Fibroblast of lung (primary cell): Measurements from ENCODE around the gene SEC11A. TPM values are rescaled to one million over a fixed set of nuclear protein-coding genes. Genes with fewer than 3 reads are reported as not detected.

ENCODE experiments used
- DNase-seq, 2 donors: peaks; one replicate each; pipeline versions ENCODE4 v3.0.0 to v3.0.0-alpha.2; 2010; ENCODE audit warnings: low read depth in 2 of 2
- H2AFZ ChIP-seq: 2 replicates; pipeline ENCODE4 v1.5.1; 2012; ENCODE audit warnings: low read length, control low read depth, inconsistent platforms
- H3K27ac ChIP-seq: 2 replicates; pipeline ENCODE4 v1.5.1; 2011; ENCODE audit warnings: low read length, control low read depth; ENCODE audit not compliant: insufficient read depth
- H3K27me3 ChIP-seq: 2 replicates; pipeline ENCODE4 v1.5.1; 2011; ENCODE audit warnings: mild to moderate bottlenecking, low read length; ENCODE audit not compliant: control insufficient read depth, insufficient read depth
- H3K36me3 ChIP-seq: 2 replicates; pipeline ENCODE4 v1.5.1; 2011; ENCODE audit warnings: low read length; ENCODE audit not compliant: control insufficient read depth, insufficient read depth
- H3K4me1 ChIP-seq: 2 replicates; pipeline ENCODE4 v1.5.1; 2011; ENCODE audit warnings: low read length; ENCODE audit not compliant: control insufficient read depth, insufficient read depth; ENCODE audit errors: extremely low read depth
- H3K4me2 ChIP-seq: 2 replicates; pipeline ENCODE4 v1.5.1; 2011; ENCODE audit warnings: low read length, control low read depth; ENCODE audit not compliant: insufficient read depth; ENCODE audit errors: extremely low read depth
- H3K4me3 ChIP-seq, 4 experiments: fragments of 200-600 bp in 1 of 4; sonication (generic) in 1 of 4; replicated peaks in 1 of 4; 2 replicates each; pipeline ENCODE4 v1.5.1; 2011 to 2016; ENCODE audit warnings: low read length in 4 of 4, low read depth in 3 of 4, mild to moderate bottlenecking in 3 of 4, control low read depth in 2 of 4, inconsistent platforms in 1 of 4, mixed read lengths in 1 of 4; ENCODE audit not compliant: insufficient read depth in 1 of 4; ENCODE audit errors: control extremely low read depth in 1 of 4
- H3K79me2 ChIP-seq: 2 replicates; pipeline ENCODE4 v1.5.1; 2012; ENCODE audit warnings: mild to moderate bottlenecking, low read length, inconsistent platforms; ENCODE audit not compliant: control insufficient read depth, insufficient read depth
- H3K9ac ChIP-seq: 2 replicates; pipeline ENCODE4 v1.5.1; 2011; ENCODE audit warnings: mild to moderate bottlenecking, low read length, control low read depth; ENCODE audit not compliant: insufficient read depth
- H3K9me3 ChIP-seq: 2 replicates; pipeline ENCODE4 v1.5.1; 2012; ENCODE audit warnings: low read depth, low read length; ENCODE audit not compliant: control insufficient read depth, insufficient read depth
- H4K20me1 ChIP-seq: 2 replicates; pipeline ENCODE4 v1.5.1; 2011; ENCODE audit warnings: low read length; ENCODE audit not compliant: control insufficient read depth, insufficient read depth; ENCODE audit errors: extremely low read depth
- CTCF ChIP-seq, 2 donors: IDR thresholded peaks in 1 of 2; conservative IDR thresholded peaks in 1 of 2; 1 replicate in 1 of 2; 2 replicates in 1 of 2; pipeline ENCODE4 v1.5.1; 2011 to 2012; ENCODE audit warnings: low read length in 2 of 2, control low read depth in 1 of 2, inconsistent platforms in 1 of 2, low read depth in 1 of 2, mild to moderate bottlenecking in 1 of 2
- EZH2 ChIP-seq: IDR thresholded peaks from 2 replicates; pipeline ENCODE4 v1.5.1; 2012; ENCODE audit warnings: low read length, control low read depth, mild to moderate bottlenecking; ENCODE audit errors: missing control alignments
- polyA plus RNA-seq, 2 donors: library from polyadenylated mRNA; depleted of rRNA in 1 of 2; stranded (reverse) in 1 of 2; unstranded in 1 of 2; fragments of >200 nt; gene quantifications; 2 replicates each; pipeline ENCODE4 v1.2.1, GENCODE V29; 2011 to 2012; ENCODE audit warnings: missing spikeins in 1 of 2
- total RNA-seq: library from RNA; depleted of rRNA; stranded (reverse); fragments of >200 nt; gene quantifications from 2 replicates; pipeline ENCODE4 v1.2.1, GENCODE V29; 2014

Gene SEC11A
- total and polyA plus RNA-seq, 2 donors (not counting 1 experiment from before 2014, with no cell fraction given): 243 to 263 TPM

GRCh38 chr15:84747416-84748273 lies 31.7 kb upstream of the SEC11A start:
- Histone ChIP-seq H3K27ac (peak overlapping the region; percentile 92), H3K4me2 (peak overlapping the region; percentile 97), H3K36me3 (no peaks in the 10 kb centered on the region), H3K4me1 (peaks cover 4% of the 10 kb centered on the region), H3K79me2 (peaks cover 39% of the 10 kb centered on the region), H3K4me3 (peak overlapping the region; percentile 67 to 78 (median 72)), H3K9me3 (no peaks in the 10 kb centered on the region), H3K27me3 (no peaks in the 10 kb centered on the region), H4K20me1 (no peaks in the 10 kb centered on the region), H3K9ac (peak overlapping the region; percentile 88), H2AFZ (peak overlapping the region; percentile 87)
- peak; percentile 58 to 71 for DNase-seq
- no peak for TF ChIP-seq EZH2
- no peak for TF ChIP-seq CTCF (conservative IDR thresholded peaks at IDR 0.05 in 1 of 2, IDR thresholded peaks at IDR 0.05 in 1 of 2; ENCODE audit: low read depth in 1 of 2, low read length in 2 of 2)

- no peak overlapping the region for H3K9ac ChIP-seq
- H3K9me3 ChIP-seq: no peaks in the 10 kb centered on the region
- no peaks in the 10 kb centered on the region for H3K36me3 ChIP-seq
- H3K4me2 ChIP-seq: no peak overlapping the region
- H3K27me3 ChIP-seq: no peaks in the 10 kb centered on the region
- H3K4me1 ChIP-seq: no peaks in the 10 kb centered on the region
- H2AFZ ChIP-seq: no peak overlapping the region
- no peak for TF ChIP-seq EZH2
- no peak for TF ChIP-seq CTCF (conservative IDR thresholded peaks at IDR 0.05 in 1 of 2, IDR thresholded peaks at IDR 0.05 in 1 of 2; ENCODE audit: low read depth in 1 of 2, low read length in 2 of 2)
- no peaks in the 10 kb centered on the region for H3K79me2 ChIP-seq
- H3K27ac ChIP-seq: no peak overlapping the region
- no peaks in the 10 kb centered on the region for H4K20me1 ChIP-seq
- no peak overlapping the region for H3K4me3 ChIP-seq
- no peak for DNase-seq
Observed at GRCh38 chr15:84741121-84741520, 25.2 kb upstream of the SEC11A start.

- Histone ChIP-seq H3K4me1 (no peaks in the 10 kb centered on the region), H3K9me3 (no peaks in the 10 kb centered on the region), H4K20me1 (no peaks in the 10 kb centered on the region), H3K4me2 (no peak overlapping the region), H3K27me3 (no peaks in the 10 kb centered on the region), H3K9ac (no peak overlapping the region), H3K36me3 (no peaks in the 10 kb centered on the region), H3K4me3 (no peak overlapping the region), H3K79me2 (no peaks in the 10 kb centered on the region), H2AFZ (no peak overlapping the region), H3K27ac (no peak overlapping the region)
- no peak for TF ChIP-seq CTCF (conservative IDR thresholded peaks at IDR 0.05 in 1 of 2, IDR thresholded peaks at IDR 0.05 in 1 of 2; ENCODE audit: low read depth in 1 of 2, low read length in 2 of 2)
- TF ChIP-seq EZH2: no peak
- DNase-seq: no peak
Observed at GRCh38 chr15:84740691-84741090, 24.8 kb upstream of the SEC11A start.
